ENCODE measurements around the gene G6PC1.

DNA sequence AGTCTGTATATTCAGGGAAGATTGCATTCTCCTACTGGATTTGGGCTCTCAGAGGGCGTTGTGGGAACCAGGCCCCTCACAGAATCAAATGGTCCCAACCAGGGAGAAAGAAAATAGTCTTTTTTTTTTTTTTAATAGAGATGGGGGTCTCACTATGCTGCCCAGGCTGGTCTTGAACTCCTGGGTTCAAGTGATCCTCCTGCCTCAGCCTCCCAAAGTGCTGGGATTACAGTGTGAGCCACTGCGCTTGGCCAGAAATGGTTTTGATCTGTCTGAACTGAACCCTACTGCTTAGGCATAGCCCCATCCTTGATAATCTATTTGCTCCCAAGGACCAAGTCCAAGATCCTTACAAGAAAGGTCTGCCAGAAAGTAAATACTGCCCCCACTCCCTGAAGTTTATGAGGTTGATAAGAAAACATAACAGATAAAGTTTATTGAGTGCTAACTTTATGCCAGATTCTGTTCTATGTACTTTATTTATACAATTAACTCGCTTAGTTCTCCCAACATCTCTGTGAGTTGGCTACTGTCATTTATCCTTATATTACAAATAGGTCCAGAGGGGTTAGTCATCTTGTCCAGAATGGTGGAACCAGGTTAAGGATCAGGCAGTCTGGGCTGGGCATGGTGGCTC is 13.5 kb downstream of the G6PC1 start:
- TF ChIP-seq, protein P1, sequence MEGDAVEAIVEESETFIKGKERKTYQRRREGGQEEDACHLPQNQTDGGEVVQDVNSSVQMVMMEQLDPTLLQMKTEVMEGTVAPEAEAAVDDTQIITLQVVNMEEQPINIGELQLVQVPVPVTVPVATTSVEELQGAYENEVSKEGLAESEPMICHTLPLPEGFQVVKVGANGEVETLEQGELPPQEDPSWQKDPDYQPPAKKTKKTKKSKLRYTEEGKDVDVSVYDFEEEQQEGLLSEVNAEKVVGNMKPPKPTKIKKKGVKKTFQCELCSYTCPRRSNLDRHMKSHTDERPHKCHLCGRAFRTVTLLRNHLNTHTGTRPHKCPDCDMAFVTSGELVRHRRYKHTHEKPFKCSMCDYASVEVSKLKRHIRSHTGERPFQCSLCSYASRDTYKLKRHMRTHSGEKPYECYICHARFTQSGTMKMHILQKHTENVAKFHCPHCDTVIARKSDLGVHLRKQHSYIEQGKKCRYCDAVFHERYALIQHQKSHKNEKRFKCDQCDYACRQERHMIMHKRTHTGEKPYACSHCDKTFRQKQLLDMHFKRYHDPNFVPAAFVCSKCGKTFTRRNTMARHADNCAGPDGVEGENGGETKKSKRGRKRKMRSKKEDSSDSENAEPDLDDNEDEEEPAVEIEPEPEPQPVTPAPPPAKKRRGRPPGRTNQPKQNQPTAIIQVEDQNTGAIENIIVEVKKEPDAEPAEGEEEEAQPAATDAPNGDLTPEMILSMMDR (IDR thresholded peaks at IDR 0.05): no peak
- no peak for TF ChIP-seq POLR2A (IDR thresholded peaks at IDR 0.05)

Data from thyroid gland (tissue), 4 donors.